Fibroblast of mammary gland (primary cell): Measurements from ENCODE around the gene AGRN.

ENCODE experiments used
- DNase-seq: peaks from one replicate; pipeline ENCODE4 v3.0.0-alpha.2; 2010; ENCODE audit warnings: low read depth
- H3K4me3 ChIP-seq: 2 replicates; pipeline ENCODE4 v1.5.1; 2011; ENCODE audit warnings: low read depth, mild to moderate bottlenecking, low read length, moderate library complexity; ENCODE audit not compliant: control insufficient read depth
- CTCF ChIP-seq: conservative IDR thresholded peaks from 2 replicates; pipeline ENCODE4 v1.5.1; 2011; ENCODE audit warnings: low read depth, low read length, inconsistent platforms; ENCODE audit not compliant: control insufficient read depth, insufficient read depth

The AGRN gene

GRCh38 chr1:979744-980072 is 40.2 kb upstream of the AGRN start:
- no peak for DNase-seq
- no peak overlapping the region for H3K4me3 ChIP-seq
- no peak for TF ChIP-seq CTCF

GRCh38 chr1:980137-980571 is 39.8 kb upstream of the AGRN start:
- no peak overlapping the region for H3K4me3 ChIP-seq
- no peak for DNase-seq
- no peak for TF ChIP-seq CTCF

GRCh38 chr1:980602-981395 is 39.1 kb upstream of the AGRN start:
- no peak for TF ChIP-seq CTCF
- H3K4me3 ChIP-seq = no peak overlapping the region
- no peak for DNase-seq

GRCh38 chr1:981491-981954 is 38.4 kb upstream of the AGRN start:
- TF ChIP-seq CTCF = no peak
- DNase-seq = no peak
- no peak overlapping the region for H3K4me3 ChIP-seq

GRCh38 chr1:981955-982558 is 37.9 kb upstream of the AGRN start, which contains the start of gene PERM1:
Gene PERM1, minus strand, starts transcription at chr1:982093. Its CDS starts 1,064 bp downstream, at chr1:981029.
- DNase-seq = no peak
- H3K4me3 ChIP-seq = no peak within 1 kb of the TSS
- TF ChIP-seq CTCF = no peak

- no peak for TF ChIP-seq CTCF
- no peak overlapping the region for H3K4me3 ChIP-seq
- no peak for DNase-seq
Observed at GRCh38 chr1:982765-983436, 37.0 kb upstream of the AGRN start.
